Lung (tissue), 12 donors: ENCODE measurements around the gene ERAP2. TPM values are rescaled to one million over a fixed set of nuclear protein-coding genes. Genes with fewer than 3 reads are reported as not detected.

Experiments used
- ATAC-seq: fragments of 200-7000 bp; cut with Tn5 transposase; one replicate; pipeline ENCODE4 v1.9.1; 2020; ENCODE audit warnings: moderate number of reproducible peaks; ENCODE audit not compliant: insufficient read depth, low FRiP score
- DNase-seq, 3 donors: peaks; one replicate each; pipeline ENCODE4 v3.0.0-alpha.2; 2013 to 2017
- H3K27ac ChIP-seq, 2 donors: one replicate each; pipeline ENCODE4 v1.5.1; 2013; ENCODE audit warnings: mild to moderate bottlenecking in 2 of 2, moderate library complexity in 2 of 2, control low read depth in 1 of 2, inconsistent platforms in 1 of 2, low read depth in 1 of 2, low read length in 1 of 2
- H3K27me3 ChIP-seq, 3 donors: one replicate each; pipeline ENCODE4 v1.5.1; 2013; ENCODE audit warnings: low read length in 2 of 3; ENCODE audit not compliant: control insufficient read depth in 3 of 3, insufficient read depth in 3 of 3
- H3K36me3 ChIP-seq, 4 donors: one replicate each; pipeline ENCODE4 v1.5.1; 2013; ENCODE audit warnings: low read length in 4 of 4, mild to moderate bottlenecking in 1 of 4, moderate library complexity in 1 of 4; ENCODE audit not compliant: control insufficient read depth in 4 of 4, insufficient read depth in 4 of 4
- H3K4me1 ChIP-seq, 5 donors: one replicate each; pipeline ENCODE4 v1.5.1; 2013; ENCODE audit warnings: low read length in 5 of 5, mild to moderate bottlenecking in 2 of 5, moderate library complexity in 1 of 5; ENCODE audit not compliant: control insufficient read depth in 5 of 5, insufficient read depth in 5 of 5
- H3K4me3 ChIP-seq: one replicate; pipeline ENCODE4 v1.5.1; 2013; ENCODE audit warnings: mild to moderate bottlenecking, control low read depth, moderate library complexity
- H3K9ac ChIP-seq, 2 donors: one replicate each; pipeline ENCODE4 v1.5.1; 2013; ENCODE audit warnings: low read length in 2 of 2, control low read depth in 1 of 2; ENCODE audit not compliant: insufficient read depth in 1 of 2
- H3K9me3 ChIP-seq, 4 donors: one replicate each; pipeline ENCODE4 v1.5.1; 2013; ENCODE audit warnings: low read length in 3 of 4, mild to moderate bottlenecking in 1 of 4, moderate library complexity in 1 of 4; ENCODE audit not compliant: control insufficient read depth in 4 of 4, insufficient read depth in 3 of 4
- CTCF ChIP-seq: IDR thresholded peaks from 2 replicates; pipeline ENCODE4 v1.5.1; 2012; ENCODE audit warnings: mild to moderate bottlenecking; ENCODE audit errors: control extremely low read depth, extremely low read depth
- WGBS, 2 donors: extraction: QIAGEN DNeasy Blood & Tissue Kit; methylation state at CpG; one replicate each; pipeline ENCODE4 v1.1.7; 2013; 5-methylcytosine and 5-hydroxymethylcytosine counted together
- polyA plus RNA-seq, 2 donors: library from polyadenylated mRNA; stranded (reverse); fragments of 200-250 nt; gene quantifications; one replicate each; pipeline ENCODE4 v1.2.1, GENCODE V29; 2013
- total RNA-seq, 2 donors: library from RNA; depleted of rRNA in 1 of 2; stranded (reverse); fragments of >200 nt in 1 of 2; gene quantifications; one replicate each; pipeline ENCODE4 v1.2.1, GENCODE V29; 2014 to 2021
- donor health status: control.
- donor health status: control.
- donor health status: Bipolar disorder and iron deficiency.
- donor health status: healthy.
- donor health status: DM: yes; HTN: yes; CAD: no.

Gene ERAP2
- total and polyA plus RNA-seq, 4 donors = 2.8 to 19.8 (median 8.2) TPM

- no peak overlapping the region for H3K27ac ChIP-seq
- no peaks in the 10 kb centered on the region for H3K27me3 ChIP-seq
- peaks cover 0 to 19% (median 5%) of the 10 kb centered on the region in 5 donors for H3K4me1 ChIP-seq
- ATAC-seq (no peak), DNase-seq (peak; percentile 37 to 70 (median 51))
- H3K9me3 ChIP-seq = no peaks in the 10 kb centered on the region
- 43 to 79% methylated on average over 5 of the region's 5 CpGs for WGBS, 2 donors
- TF ChIP-seq CTCF = no peak
- no peak overlapping the region for H3K9ac ChIP-seq
- no peak overlapping the region for H3K4me3 ChIP-seq
- H3K36me3 ChIP-seq = peaks cover 0 to 1% (median 0%) of the 10 kb centered on the region in 4 donors
Observed at GRCh38 chr5:96945144-96945897, 69.0 kb downstream of the ERAP2 start.

GRCh38 chr5:96946381-96946780, 70.1 kb downstream of the ERAP2 start:
- ATAC-seq (no peak), DNase-seq (no peak)
- Histone ChIP-seq H3K9me3 (no peaks in the 10 kb centered on the region), H3K4me1 (peaks cover 0 to 19% (median 5%) of the 10 kb centered on the region in 5 donors), H3K36me3 (peaks cover 0 to 1% (median 0%) of the 10 kb centered on the region in 4 donors), H3K9ac (no peak overlapping the region), H3K27ac (no peak overlapping the region), H3K4me3 (no peak overlapping the region), H3K27me3 (no peaks in the 10 kb centered on the region)
- whole genome bisulfite sequencing, 2 donors = 85 to 95% methylated on average over 3 of the region's 3 CpGs
- no peak for TF ChIP-seq CTCF

GRCh38 chr5:96952118-96952750, 75.9 kb downstream of the ERAP2 start:
- 77 to 89% methylated on average over 3 of the region's 3 CpGs for WGBS, 2 donors
- DNase-seq (no peak), ATAC-seq (no peak)
- H3K9me3 ChIP-seq = no peaks in the 10 kb centered on the region
- no peak for TF ChIP-seq CTCF
- no peaks in the 10 kb centered on the region for H3K36me3 ChIP-seq
- peaks cover 0 to 20% (median 0%) of the 10 kb centered on the region in 5 donors for H3K4me1 ChIP-seq
- peak overlapping the region in 1 of 2 donors; percentile 82 for H3K27ac ChIP-seq
- H3K27me3 ChIP-seq = no peaks in the 10 kb centered on the region
- H3K9ac ChIP-seq = no peak overlapping the region
- no peak overlapping the region for H3K4me3 ChIP-seq
